IPS-15b (cell line): ENCODE results near the gene U2AF1L4.

ENCODE experiments used
- H3K27me3 ChIP-seq: one replicate; pipeline ENCODE4 v1.6.1; 2013; ENCODE audit warnings: low read length; ENCODE audit not compliant: control insufficient read depth, insufficient read depth
- H3K36me3 ChIP-seq: one replicate; pipeline ENCODE4 v1.6.1; 2013; ENCODE audit warnings: low read length; ENCODE audit not compliant: control insufficient read depth, insufficient read depth
- H3K4me1 ChIP-seq: one replicate; pipeline ENCODE4 v1.6.1; 2013; ENCODE audit warnings: mild to moderate bottlenecking, low read length; ENCODE audit not compliant: control insufficient read depth, insufficient read depth
- H3K4me3 ChIP-seq: one replicate; pipeline ENCODE4 v1.5.1; 2013; ENCODE audit warnings: low read depth, low read length
- H3K9ac ChIP-seq: one replicate; pipeline ENCODE4 v1.6.1; 2013; ENCODE audit warnings: low read depth, mild to moderate bottlenecking, low read length
- H3K9me3 ChIP-seq: one replicate; pipeline ENCODE4 v1.6.1; 2013; ENCODE audit warnings: mild to moderate bottlenecking, low read length; ENCODE audit not compliant: control insufficient read depth, insufficient read depth

The U2AF1L4 gene

DNA sequence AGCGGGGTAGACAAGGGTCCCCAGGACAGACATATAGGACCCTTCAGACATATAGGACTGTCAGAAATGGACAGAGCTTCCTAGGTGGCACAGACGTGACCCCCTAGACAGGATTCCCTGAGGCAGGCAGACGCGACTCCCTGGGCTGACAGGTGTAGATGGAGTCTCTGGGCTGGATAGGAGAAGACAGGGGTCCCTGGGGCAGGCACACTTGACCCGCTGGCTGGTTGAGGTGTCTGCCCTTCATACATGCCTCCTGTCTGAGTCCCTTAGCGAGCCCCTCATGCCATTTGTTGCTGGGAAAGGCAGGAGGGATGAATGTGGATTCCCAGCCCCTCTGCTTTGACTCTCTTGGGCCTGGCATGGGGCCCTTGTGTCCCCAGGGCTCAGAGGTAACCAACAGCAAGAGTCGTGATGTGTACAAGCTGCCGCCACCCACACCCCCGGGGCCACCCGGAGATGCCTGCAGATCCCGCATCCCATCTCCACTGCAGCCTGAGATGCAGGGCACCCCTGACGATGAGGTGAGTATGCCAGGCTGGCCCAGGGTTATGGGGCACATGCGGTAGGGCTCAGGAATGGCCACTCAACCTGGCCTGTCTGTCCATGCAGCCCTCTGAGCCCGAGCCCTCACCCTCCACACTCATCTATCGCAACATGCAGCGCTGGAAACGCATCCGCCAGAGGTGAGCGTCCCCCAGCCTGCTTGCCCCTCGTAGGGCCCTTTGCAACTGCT is 8.6 kb upstream of the U2AF1L4 start:
- H3K4me3 ChIP-seq = no peak overlapping the region
- H3K9me3 ChIP-seq = no peaks in the 10 kb centered on the region
- H3K27me3 ChIP-seq = peaks cover 13% of the 10 kb centered on the region
- no peak overlapping the region for H3K9ac ChIP-seq
- H3K36me3 ChIP-seq = peaks cover 3% of the 10 kb centered on the region
- peaks cover 2% of the 10 kb centered on the region for H3K4me1 ChIP-seq

DNA sequence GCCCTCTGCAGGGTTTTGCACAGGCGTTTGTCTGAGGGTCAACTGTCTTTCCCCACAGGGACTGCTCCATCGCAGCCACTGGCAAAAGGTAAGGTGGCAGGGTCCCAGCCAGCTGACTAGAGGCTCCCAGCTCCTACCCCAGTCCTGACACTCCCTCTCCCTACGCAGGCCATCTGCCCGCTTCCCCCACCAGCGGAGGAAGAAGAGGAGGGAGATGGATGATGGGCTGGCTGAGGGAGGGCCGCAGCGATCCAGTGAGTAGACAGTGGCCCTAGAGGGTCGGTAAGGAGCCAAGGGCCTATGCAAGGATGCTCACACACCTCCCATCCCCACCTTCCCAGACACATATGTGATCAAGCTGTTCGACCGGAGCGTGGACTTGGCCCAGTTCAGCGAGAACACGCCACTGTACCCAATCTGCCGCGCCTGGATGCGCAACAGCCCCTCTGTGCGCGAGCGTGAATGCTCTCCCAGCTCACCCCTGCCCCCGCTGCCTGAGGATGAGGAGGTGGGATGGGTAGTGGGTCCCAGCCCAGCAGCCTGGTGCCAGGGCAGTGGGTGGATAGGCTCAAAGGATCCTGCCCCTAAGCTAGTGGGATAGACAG is 7.6 kb upstream of the U2AF1L4 start:
- Histone ChIP-seq H3K9me3 (no peaks in the 10 kb centered on the region), H3K9ac (no peak overlapping the region), H3K4me3 (no peak overlapping the region), H3K27me3 (peaks cover 13% of the 10 kb centered on the region), H3K4me1 (peaks cover 2% of the 10 kb centered on the region), H3K36me3 (peaks cover 3% of the 10 kb centered on the region)

DNA sequence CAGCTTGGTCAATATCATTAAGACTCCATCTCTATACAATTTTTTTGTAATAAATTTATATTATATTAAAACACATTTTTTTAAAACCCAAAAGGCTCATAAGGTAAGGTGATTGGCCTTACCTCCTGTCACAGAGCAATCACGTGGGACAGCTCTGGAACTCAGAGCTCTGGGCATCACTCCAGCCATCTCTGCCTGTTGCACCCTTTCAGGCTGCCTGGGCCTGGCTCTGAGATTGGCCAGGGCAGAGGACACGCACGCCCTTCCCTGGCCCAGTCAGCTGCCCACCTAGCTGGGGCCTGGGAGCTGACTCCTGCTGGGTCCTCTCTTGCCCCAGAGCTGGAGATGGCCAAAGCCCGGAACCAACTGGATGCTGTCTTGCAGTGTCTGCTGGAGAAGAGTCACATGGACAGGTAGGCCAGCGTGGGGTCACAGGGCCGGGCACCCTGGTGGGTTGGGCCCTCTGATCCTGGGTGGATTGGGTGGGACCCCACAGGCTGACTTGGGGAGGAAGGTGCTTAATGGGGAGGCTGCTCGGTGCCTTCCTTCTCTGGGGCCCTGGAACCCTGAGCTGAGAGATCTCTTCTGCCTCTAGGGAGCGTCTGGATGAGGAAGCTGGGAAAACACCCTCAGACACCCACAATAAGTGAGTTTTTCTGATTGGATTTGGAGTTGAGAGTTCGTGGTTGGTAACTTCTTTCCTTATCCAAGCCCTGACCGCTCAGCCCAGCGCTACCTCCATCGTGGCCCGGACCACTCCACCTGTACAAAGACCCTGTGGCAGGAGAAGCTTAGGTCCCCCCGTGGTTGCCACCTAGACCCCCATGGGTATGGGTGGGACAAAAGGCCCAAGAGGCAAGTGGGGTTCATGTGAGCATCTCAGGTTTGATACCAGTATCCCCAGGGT is 6.9 kb upstream of the U2AF1L4 start:
- peaks cover 2% of the 10 kb centered on the region for H3K4me1 ChIP-seq
- peaks cover 3% of the 10 kb centered on the region for H3K36me3 ChIP-seq
- H3K4me3 ChIP-seq = no peak overlapping the region
- no peaks in the 10 kb centered on the region for H3K9me3 ChIP-seq
- peaks cover 12% of the 10 kb centered on the region for H3K27me3 ChIP-seq
- no peak overlapping the region for H3K9ac ChIP-seq

DNA sequence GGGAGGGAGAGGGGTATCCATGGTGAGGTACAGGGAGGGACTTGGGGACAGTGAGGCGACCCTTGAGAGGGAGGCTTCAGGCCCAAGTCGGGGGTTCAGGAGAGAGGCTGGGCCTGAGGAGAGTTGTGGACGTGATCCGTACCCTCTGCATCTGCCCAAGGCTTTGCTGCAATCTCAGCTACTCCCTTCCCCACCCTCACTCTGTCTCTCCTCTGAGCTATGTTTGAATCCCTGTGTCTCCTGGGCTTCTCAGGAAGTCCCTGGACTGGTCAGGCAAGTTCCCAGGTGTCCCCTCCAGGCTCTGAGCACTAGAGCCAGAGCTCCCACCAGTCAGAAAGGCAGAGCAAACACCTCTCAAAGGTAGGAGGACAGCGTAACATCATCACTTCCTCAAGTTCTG is 4.9 kb upstream of the U2AF1L4 start:
- no peak overlapping the region for H3K9ac ChIP-seq
- H3K4me1 ChIP-seq = peaks cover 4% of the 10 kb centered on the region
- H3K9me3 ChIP-seq = no peaks in the 10 kb centered on the region
- peaks cover 3% of the 10 kb centered on the region for H3K27me3 ChIP-seq
- no peak overlapping the region for H3K4me3 ChIP-seq
- H3K36me3 ChIP-seq = peaks cover 3% of the 10 kb centered on the region

DNA sequence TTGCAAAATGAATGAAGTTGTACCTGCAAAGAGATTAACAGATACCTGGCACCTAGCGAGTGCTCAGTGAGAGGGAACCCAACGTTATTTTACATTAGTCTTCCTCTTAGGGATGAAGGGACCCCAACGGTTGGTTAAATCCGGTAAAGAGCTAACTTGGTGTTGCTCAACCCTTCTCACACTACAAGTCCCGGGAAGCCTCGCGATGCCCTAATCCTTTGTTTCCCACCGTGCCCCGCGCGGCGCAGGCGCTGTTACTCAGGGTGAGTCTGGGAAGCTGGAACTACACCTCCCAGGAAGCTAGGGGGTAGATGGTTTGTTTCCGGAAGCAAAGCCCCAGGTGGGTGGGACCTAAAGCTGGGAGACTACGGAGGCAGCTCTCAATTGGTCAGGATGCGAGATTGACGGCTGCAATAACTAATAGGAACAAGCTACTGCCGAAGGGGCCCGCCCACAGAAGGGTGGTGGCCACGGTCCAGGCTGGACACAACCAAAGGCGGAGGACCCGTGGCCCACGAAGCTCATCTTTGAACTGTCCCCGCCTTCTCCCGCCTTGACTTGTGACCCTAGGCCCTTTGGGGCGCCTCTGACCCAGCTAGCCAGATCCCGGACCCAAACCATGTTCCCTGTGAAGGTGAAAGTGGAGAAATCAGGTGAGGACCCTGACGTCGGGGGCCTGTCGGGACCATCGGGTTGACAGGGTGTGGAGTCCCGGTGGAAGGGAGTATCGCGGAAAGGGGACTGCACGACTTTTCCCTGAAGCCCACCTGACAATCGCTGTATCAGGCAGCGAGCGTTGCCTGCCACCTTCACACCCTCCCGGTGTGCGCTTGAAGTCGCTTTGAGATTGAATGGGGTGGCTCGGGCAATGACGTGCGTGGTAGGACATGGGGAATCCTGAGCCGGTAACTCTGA is 3.1 kb upstream of the U2AF1L4 start, which contains the start of gene LIN37:
LIN37 (plus strand) TSS at position 471 of the 915 bp plus-strand sequence; CDS start at position 620, 149 bp downstream.
- Histone ChIP-seq H3K36me3 (peaks cover 3% of the 10 kb centered on the region), H3K4me1 (peaks cover 4% of the 10 kb centered on the region)

DNA sequence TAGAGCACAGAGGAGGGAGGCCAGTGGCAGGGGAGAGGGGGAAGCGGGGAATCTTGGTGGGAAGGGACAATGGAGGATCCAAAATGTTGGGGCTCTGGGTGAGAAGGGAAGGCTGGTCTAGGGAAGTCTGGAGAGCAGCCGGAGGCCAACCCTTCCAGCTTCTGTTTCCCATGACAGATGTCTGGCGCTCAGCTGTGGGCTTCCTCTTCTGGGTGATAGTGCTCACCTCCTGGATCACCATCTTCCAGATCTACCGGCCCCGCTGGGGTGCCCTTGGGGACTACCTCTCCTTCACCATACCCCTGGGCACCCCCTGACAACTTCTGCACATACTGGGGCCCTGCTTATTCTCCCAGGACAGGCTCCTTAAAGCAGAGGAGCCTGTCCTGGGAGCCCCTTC is 1.3 kb upstream of the U2AF1L4 start:
- peak overlapping the region; percentile 86 for H3K4me3 ChIP-seq
- no peaks in the 10 kb centered on the region for H3K27me3 ChIP-seq
- peaks cover 4% of the 10 kb centered on the region for H3K4me1 ChIP-seq
- peak overlapping the region; percentile 66 for H3K9ac ChIP-seq
- H3K36me3 ChIP-seq = no peaks in the 10 kb centered on the region
- H3K9me3 ChIP-seq = no peaks in the 10 kb centered on the region

More for the DNA sequence above, 3.1 kb upstream of the U2AF1L4 start, which contains the start of gene LIN37:
- Histone ChIP-seq H3K9ac (peak within 1 kb of the TSS; percentile 4), H3K4me3 (peak within 1 kb of the TSS; percentile 90), H3K27me3 (no peaks in the 10 kb centered on the region), H3K9me3 (no peaks in the 10 kb centered on the region)

DNA sequence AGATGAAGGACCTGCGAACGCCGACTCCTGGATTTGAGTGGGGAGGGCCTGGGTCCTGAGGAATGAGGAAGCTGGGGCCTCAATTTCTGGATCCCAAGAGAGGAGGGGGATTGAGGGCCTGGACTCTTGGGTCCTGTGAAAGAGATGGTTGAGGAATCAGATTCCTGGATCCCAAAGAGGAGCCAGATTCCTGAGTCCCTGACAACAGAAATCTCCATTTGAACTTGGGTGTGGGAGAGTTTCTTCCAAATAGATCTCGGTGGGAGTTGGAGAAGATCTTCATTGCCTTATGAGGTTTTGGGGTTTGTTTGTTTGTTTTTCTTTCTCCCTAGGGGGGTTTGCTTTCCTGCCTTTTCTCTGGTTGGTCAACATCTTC is 857 bp upstream of the U2AF1L4 start:
- Histone ChIP-seq H3K9ac (peak overlapping the region; percentile 66), H3K4me3 (peak overlapping the region; percentile 86), H3K4me1 (peaks cover 4% of the 10 kb centered on the region), H3K27me3 (no peaks in the 10 kb centered on the region), H3K9me3 (no peaks in the 10 kb centered on the region), H3K36me3 (no peaks in the 10 kb centered on the region)

DNA sequence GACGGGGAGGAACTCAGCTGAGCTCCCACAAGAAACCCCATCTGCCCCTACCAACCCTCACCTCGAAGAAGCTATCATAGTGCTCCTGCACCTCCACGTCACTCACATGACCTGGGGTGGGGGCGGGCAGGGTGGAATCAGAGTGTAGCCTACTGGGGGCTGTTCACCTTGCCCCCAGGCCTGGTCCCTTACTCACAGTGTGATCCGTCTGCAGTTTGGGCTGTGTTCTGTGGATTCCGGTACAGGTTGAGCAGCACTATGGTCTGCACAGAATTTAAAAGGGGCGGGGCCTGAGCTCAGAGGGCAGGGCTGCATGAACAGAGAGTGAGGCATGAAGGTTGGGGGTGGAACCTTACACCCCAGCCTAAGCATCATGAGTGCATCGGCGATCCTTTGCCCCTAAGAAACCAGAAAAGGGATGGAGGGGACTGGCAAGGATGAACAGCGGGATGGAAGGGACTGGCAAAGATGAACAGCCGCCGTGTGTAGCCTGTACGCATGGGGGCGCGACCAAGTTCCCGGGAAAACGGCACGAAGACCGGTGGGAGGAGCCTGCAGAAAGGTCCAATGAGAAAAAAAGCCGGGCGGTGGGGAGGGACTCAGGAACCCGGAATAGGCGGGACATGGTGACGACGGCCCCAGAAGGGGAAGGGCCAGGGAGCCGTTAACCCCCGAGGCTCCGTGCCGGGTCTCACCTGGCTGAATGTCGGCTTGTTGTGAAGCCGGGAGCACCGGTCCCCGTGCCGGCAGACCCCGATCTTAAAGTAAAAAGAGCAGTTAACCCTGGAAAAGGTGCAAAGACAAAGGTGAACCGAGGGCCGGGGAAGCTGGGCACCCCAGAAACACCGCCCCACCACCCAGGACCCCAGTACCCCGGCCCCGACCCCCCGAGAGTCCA is 539 bp downstream of the U2AF1L4 start:
- H3K9ac ChIP-seq = peak overlapping the region; percentile 66
- peaks cover 4% of the 10 kb centered on the region for H3K4me1 ChIP-seq
- no peaks in the 10 kb centered on the region for H3K9me3 ChIP-seq
- no peaks in the 10 kb centered on the region for H3K27me3 ChIP-seq
- peak overlapping the region; percentile 65 for H3K4me3 ChIP-seq
- no peaks in the 10 kb centered on the region for H3K36me3 ChIP-seq

DNA sequence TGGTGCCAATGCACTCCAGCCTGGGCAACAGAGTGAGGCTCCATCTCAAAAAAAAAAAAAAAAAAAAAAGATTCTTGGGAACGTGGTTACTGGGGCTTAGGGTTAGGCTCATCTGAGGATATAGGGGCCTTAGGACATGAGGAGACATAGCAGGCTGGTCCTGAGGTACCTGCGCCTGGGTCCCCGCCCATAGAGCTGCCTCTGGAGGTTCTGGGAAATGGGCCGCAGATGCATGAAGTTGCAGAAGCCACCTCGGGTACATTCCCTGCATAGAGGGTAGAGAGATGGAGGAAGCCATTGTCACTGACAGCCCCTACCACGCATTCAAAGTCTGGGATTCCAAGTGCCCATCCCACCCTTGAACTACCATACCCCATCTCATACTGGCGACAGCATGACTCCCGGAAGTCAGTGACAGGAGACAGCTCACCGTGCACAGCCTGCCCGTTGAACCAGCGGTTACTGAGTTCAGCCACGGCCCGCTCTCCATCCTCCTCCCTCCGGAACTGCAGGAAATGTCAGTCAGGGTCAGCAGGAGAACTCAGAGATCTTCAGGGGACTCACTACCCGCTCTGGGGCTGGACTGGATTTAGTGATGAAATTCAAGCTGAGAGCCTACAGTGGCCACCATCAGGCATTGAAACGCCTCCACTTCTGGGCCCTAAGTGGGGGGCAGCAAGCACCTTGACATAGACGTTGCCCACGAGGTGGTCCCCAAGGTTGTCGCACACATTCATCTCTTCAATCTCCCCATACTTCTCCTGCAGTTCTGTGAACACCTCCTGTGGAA is 1.4 kb downstream of the U2AF1L4 start:
- peaks cover 4% of the 10 kb centered on the region for H3K4me1 ChIP-seq
- peak overlapping the region; percentile 65 for H3K4me3 ChIP-seq
- peaks cover 5% of the 10 kb centered on the region for H3K36me3 ChIP-seq
- H3K27me3 ChIP-seq = no peaks in the 10 kb centered on the region
- H3K9me3 ChIP-seq = no peaks in the 10 kb centered on the region
- H3K9ac ChIP-seq = no peak overlapping the region
